Glomerular endothelial cell (primary cell): ENCODE results near the gene SRCIN1. TPM values are rescaled to one million over a fixed set of nuclear protein-coding genes. Genes with fewer than 3 reads are reported as not detected.

ENCODE experiments used
- DNase-seq: peaks from one replicate; pipeline ENCODE4 v3.0.0-alpha.2; 2011; ENCODE audit warnings: low read depth, low spot score; ENCODE audit errors: extremely low read depth
- total RNA-seq: library from RNA; depleted of rRNA; stranded (reverse); fragments of >200 nt; gene quantifications from 2 replicates; pipeline ENCODE4 v1.2.3, GENCODE V29; 2015

SRCIN1 gene
- total RNA-seq, 1 donor from 2014 or later = not detected

DNA sequence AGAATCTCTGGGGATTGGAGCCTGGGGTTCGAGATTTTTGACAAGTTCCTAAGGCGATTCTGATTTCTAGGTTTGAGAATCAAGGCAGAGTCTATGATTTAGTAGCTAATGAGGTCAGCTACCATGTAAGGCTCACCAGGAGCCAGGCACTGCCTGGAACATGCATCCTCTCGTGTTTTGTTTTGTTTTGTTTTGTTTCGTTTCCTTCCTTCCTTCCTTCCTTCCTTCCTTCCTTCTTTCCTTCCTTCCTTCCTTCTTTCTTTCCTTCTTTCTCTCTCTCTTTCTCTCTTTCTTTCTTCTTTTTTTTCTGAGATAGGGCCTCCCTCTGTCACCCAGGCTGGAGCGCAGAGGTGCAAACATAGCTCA, 39.1 kb downstream of the SRCIN1 start:
- DNase-seq = no peak

DNA sequence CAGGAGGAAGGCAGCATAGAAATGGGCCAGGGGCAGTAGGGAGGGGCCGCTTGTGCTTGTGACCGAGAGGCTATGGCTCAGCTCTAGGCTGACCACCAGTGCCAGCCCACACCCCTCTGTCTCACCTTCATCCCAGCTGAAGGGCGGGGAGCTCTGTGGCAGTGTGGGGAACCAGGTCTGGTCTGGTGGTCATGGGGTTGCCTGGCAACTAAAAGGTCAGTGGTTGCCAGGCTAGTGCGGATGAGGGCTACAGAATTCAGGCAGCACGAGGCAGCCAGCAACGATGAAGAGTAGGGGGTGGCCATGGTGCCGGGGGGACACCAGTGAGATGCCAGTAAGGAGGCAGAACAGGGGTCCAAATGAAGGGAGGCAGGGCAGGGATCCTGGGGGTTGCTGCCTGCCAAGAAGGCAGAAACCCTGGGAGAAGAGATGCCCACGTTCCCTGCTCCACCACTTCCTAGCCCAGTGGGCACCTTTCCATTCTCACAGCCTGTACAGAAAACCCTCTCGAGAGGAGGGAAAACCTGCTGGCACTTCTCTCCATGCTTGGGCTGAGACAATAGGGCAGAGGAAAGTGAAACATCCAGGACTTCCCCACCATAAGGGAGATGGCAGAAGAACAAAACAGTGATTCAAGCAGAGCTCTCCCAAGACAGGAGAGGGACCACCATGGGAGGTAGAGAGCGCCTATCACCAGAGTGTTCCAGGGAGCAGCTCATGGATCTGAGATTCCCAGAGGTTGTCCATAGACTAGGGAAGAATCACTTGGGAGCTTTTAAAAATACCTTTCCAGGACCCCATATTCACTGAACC, 39.7 kb downstream of the SRCIN1 start:
- no peak for DNase-seq

DNA sequence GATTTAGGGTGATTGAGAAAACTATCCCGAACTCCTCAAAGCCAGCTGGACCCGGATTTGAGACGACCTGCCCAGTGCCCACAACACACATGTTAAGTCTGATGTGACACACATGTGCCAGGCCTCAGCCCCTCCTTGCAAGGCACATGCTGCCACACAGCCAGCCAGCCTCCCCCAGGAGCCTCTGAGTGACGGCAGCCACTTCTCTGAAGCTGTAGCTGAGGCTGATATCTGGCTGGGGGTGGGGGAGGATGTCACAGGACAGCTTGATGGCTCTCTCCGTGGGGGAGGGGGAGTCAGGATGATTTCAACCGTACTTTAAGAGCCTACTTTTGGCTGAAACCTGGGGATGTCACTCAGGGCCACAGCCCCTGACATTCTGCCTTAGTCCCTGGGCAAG, 40.9 kb downstream of the SRCIN1 start:
- no peak for DNase-seq

DNA sequence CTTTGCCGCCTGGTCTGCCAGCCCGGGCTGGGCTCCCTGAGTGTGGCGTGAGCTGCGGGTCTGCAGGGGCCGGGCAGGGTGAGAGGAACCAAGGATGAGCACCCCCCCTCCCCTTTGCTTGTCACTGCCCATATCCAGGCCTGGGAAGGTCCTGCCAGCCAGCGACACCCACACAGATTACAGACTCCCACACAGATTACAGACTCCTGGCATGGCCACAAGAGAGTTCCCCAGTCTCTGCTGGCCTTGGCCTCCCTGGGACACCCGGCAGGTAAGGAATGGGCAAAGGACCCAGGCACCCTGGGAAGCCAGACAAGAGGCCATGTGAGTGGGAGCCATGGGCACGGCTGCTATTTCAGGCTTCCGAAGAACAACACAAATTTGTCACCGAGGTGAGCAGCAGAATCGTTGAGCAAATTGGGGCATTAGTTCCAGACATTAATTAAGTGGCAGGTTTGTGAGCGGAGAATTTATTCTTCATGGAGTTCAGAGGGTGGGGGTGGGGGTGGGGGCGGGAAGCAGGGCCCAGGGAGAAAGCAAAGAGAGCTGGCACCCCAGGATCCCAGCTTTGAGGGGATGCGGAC, 41.4 kb downstream of the SRCIN1 start:
- no peak for DNase-seq

DNA sequence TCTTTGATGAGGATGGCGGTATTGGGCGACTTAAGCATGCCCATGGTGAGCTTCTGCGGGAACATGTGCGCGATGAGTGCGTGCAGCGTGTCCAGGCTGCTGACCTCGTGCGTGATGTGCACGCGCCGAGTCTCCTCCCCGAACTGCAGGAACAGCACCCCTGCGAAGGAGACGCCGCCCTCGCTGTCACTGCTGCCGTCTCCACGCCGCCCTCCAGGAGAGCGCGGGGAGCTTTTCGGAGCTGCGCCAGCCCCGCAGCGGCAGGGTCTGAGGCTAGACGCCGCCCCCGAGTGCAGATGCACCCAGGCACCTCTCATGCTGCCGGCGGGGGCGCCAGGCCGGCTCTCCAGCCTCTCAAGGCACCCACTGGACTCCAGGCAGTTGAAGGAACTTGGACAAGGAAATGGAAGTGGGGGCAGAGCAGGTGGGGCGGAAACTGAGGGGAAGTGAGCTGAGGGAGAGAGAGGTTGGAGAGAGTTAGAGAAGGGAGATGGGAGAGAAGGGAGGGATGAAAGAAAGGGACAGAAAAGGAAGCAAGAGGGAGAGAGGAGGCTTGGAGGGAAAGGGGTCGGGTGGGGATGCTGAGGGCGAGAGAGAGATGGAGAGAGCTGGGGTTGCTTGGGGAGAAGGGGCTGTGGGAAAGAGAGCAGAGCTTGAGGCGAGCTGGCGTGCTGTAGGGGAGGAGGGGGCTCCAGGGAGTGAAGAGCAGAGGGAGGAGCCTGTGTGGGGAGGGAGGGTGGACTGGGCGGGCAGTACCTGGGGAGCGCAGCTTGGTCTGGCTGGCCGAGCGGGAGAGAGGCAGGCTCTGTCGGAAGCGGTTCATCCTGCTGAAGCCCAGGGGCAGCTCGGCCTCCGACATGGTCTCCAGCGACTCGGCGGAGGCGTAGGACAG, 42.1 kb downstream of the SRCIN1 start:
- no peak for DNase-seq

DNA sequence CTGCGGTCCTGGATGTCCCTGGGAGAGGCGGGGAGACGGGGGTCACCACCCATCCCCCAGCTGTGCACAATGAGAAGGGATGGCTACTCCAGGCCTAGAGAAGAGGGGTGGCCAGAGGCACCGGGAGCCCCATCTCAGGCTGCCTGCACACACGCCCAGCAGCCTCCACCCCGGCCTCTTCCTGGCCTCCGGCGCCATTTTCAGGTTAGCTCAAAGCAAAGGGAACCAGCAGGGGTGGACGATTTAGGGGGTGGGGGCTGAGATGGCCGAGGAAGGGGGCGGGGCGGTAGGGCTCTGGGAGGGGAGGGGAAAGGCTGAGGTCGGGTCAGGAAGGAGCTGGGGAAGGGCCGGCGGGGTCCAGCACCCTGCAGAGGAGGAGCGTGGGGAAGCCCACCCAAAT, 42.8 kb downstream of the SRCIN1 start:
- DNase-seq = no peak

DNA sequence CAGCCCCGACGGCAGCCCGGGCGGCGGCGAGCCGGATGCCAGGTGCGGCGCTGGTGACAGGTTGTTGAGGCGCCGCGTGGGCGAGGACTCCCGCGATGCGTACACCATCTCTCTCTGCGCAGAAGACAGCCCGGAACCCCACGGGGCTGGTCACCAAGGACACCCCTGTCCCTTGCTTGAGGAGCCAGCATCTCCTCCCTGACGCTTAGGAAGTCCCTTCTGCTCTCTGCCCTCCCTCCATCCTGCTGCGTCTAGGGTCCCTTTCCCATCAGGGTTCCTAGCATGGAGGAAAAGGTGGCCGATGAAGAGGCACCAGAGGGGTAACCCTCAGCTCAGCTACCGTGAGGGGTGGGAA, 43.6 kb downstream of the SRCIN1 start:
- no peak for DNase-seq

DNA sequence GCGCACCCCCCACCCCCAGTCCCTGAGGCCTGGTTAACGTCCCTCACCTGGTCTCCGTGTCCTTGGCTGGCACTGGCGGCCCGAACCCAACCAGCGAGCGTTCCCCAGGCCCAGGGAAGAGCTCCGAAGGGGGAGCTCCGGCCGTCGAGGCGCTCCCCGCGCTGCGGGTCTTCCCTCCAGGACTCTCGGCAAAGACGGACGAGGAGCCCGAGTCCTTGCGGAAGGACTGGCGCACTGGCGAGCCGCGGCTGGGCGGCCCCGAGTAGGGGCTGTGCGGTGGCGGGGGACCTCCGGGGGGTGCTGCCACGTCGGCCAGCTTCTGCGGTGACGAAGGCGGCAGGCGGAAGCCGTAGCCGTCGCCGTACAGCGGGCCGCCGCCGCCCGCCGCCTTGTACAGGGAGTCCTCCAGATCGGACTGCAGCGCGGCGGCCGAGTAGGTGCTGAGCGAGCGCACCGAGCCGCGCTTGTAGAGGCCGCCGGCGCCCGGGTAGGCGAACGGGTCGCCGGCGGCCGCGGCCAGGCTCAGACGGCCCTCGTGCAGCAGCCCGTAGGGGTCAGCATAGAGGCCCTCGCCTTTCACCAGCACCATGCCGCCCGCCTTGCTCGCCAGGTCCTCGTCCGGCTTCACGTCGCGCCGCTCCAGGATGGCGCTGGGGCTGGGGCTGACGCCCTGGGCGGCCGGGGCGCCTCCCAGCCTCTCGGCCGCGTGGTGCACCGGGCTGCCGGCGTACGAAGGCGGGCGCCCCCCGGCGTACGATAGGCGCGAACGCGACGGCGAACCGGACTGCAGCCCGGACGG, 44.1 kb downstream of the SRCIN1 start:
- no peak for DNase-seq

DNA sequence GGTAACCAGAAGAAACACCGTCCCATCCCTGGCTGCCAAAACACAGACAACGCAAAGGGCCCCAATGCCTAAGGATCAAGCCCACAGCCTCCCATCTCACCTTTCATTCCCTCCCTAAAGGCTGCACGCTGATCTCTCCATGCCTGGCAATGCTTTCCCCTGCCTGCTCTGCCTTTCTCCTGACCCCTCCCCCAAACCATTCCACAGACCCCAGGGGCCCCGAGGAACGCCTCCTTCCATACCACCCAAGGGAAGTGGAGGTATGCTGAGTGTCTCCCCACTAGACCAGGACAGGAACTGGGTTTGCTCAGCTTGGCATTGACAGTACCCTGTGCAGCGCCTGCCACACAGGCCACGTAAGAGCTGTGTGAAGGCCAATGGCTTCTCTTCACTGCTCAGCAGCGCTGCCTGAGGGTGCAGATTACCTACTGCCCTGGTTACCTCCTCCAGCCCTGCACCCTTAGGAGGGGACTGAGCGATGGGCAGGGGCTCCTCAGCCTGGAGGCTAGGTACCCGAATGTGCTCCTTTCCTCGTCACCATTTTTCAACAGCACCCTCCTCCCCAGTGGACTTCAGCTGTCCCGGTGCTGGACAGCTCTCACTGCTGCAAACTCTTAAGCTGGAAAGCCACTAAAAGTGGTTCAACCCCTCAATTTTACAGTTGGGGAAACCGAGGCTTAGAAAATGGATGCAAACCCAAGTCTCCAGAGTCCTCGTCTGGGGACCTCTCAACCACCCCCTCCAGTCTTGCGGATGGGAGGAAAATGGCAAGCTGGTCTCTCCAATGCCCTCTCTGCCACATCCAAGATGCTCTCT, 45.0 kb downstream of the SRCIN1 start:
- DNase-seq = peak; percentile 10

DNA sequence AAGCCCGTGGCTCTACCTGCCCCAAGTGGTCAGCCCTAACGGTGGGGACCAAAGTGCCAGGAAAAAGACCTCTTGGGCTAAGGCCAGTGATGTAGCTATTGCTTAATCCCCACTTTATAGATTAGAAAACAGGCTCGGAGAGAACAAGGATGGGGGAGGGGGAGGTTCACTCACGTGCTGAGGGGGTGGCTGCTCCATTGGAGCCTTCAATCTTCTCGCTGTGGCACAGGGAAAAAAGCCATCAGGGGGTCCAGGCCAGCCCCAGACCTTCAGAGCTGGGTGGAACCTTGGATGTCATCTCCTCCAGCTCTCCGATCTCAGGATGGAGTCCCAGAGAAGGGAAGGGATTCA, 45.9 kb downstream of the SRCIN1 start:
- no peak for DNase-seq

DNA sequence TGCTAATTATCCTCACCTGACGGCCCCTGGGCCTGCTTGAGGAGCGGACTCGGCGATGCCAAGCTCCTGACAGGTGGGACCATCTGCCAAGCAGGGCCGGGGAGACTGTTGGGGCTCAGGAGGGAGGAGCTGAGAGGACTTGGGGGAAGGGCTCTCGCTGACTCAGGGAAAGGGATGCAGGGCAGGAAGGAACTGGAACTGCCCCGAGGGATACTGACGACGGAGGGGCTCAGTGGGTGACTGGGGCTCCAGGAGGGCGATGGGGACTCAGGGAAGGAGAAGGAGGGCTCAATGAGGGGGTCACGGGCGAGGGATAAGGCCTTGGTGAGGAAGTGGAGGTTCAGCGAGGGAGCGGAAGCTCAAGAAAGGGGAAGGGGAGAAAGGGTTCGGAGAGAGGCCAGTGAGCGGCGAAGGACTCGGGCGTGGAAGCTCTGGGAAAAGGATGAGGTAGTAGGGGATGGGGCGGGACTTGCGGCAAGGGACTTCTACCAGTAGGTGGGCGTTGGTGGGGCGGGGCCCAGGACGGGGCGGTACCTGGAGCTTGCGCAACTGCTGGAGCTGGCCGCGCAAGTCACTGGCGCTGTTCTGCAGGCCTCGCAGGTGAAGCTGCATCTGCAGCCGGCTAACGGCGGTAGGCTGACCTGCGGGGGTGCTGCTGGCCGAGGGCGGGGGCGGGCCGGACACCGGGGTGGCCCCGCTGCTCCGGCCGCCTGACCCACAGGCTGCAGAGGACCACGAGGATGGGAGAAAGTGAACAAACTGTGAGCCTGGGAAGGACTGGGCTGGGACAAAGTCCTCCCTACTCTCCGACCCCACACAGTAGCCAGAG, 46.5 kb downstream of the SRCIN1 start:
- no peak for DNase-seq

DNA sequence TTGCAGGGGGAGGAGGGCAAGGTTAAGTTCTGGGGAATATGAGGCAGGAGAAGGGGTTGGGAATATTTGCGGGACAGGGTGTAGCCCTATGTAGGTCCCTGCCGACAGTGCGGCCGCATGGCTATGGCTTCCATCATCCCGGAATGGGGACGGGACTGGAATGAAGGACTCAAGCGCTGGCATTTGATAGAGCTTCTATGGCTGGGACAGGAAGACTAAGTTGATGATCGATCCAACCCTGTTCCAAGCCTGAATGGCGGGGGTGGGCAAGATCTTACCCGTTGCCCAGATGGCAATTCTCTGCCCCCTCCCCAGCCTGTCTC, 47.1 kb downstream of the SRCIN1 start:
- DNase-seq = no peak

DNA sequence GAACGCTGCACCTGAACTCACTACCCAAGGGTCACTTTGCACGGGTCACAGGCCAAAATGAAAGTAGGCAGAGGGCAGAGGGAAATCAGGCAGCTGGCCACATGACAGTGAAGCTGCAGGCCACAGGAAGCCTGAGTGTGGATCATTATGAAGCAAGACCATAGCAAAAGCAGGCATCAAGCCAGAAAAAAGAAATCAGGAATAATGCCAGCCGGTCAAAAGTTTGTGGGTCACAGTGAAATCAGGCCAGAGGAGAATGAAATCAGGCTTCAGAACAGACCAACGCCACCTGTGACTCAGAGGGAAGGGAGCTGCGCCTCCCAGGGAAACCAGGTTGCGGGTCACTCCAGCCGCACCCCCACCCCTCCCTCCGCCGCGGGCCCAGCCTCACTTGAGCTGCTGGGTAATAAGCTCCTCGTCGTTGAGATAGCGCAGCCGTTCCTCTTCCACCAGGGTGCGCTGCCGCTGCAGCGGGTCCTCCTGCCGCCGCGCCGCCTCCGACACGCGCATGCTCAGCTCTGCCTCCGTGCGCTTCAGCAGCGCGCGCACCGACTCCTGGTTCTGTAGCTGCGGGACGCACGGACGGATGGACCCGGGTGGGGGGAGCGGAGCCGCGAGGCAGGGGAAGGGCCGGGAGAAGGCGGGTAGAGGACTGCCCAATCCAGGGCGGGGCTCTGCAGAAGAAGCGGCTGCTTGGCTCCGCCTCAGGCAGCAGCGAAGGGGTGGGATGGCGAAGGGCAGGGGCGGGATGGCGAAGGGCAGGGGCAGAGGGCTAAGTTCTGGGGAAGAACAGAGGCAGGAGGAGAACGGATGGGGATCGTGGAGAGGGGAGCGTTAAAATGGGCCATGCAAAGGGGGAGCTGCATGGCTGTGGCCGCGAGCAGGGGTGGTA, 47.7 kb downstream of the SRCIN1 start:
- peak; percentile 10 for DNase-seq

DNA sequence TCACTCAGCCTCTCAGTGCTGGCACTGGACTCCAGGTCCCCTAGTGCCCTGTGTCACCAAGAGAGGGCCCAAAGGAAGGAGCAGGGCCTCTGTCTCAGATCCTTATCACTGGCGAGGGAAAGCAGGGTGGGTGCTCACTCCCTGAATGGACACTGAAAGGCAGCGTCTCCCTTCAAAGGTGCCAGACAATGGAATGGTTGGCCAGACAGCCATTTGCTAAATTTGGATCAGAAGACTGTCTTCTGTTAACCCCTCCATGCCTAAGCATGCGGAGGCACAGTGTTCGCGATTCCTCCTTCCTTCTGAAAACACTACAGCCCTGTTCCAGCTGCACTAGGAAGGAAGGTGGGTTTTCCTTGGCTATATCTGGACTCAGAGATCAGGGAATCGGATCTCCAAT, 48.4 kb downstream of the SRCIN1 start:
- no peak for DNase-seq

DNA sequence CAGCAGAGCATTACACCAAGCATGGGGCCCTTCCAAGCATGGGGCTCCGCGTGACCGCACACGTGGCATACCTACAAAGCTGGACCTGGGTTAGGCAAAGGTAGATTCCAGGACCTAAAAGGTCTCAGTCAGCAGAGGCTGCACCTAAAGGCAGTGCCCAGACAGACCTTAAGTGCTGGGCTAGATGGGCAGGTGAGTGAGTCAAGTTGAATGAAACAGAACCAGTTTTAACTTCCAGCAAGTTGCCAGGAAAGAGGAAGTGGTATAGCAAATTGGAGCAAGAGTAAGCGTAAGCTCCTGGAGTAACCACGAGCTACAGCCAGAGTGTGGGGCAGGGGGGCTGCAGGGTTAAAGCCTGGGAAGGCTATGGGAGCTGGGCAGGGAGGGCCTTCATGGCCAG, 49.5 kb downstream of the SRCIN1 start:
- no peak for DNase-seq

DNA sequence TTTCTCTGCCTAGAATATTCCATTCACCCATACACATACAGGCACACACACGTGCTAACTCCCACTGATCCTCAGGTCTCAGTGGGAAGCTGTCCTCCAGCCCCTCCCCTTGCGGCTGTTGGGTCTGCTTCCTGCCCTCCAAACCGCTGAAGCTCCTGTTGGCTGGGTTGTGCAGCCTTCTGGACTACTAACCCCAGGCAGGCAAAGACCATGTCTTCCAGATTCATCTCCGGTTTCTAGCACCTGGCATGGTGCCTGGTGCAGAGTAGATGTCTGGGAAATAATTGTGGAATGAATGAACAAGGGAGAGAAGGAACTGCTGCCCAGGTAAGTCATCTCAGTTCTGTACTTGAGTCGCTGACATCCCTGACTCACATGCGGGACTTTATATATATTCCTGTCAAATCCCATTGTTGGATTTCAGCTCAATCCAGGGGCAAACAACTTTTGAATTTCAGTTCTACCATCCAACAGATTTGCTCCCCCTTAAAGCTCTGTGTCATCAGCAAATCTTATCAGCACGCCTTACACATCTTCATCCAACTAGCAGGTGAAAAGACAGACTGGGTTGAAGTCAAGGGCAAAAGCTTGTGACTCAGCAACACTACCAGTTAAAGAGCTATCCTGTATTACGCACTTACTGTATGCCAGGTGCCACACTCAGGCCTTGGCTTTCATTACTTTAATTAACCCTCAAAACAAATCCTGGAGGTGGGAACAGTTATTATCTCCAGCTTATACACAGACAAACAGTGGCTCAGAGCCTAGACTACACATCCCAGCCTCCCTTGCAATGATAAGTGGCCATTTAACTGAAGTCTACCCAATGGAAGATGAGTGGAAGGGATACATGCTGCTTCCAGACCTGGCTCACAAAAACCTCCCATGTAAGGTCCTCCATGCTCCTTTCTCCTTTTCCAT, 51.1 kb downstream of the SRCIN1 start:
- no peak for DNase-seq

DNA sequence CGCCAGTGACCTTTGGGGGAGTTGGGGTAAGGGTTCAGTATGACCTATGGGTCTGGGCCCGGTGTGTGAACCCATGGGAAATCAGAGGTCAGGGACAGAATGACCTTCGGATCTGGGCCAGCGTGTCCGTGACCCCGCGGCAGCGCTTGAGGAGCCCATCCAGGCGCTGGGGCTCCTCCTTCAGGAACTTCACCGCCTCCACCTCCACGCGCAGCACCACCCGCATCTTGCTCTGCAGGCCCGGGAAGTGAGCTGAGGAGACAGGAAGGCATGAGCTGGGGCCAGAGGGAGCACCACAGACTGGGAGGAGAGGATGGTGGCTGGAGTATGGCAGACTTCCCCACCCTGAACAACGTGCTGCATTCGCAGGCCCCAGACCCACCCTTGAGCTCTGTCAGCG, 53.4 kb downstream of the SRCIN1 start:
- no peak for DNase-seq
